K562 (cell line): ENCODE measurements around the gene GPR39. TPM values are rescaled to one million over a fixed set of nuclear protein-coding genes. Genes with fewer than 3 reads are reported as not detected.

Experiments used
- ATAC-seq: fragments of 200-7000 bp; cut with Tn5 transposase; 3 replicates; pipeline ENCODE4 v1.9.1; 2020; ENCODE audit warnings: moderate library complexity
- BruUV-seq: library from RNA; stranded (reverse); fragments of 400-500 nt; replicated peaks from 2 replicates; lab custom pipeline; 2021; lab: Mats Ljungman, UMichigan
- CTCF ChIA-PET: fragments of 300-600 bp; formaldehyde crosslinking; extraction: SDS; loops from one replicate; lab custom pipeline; 2021; ENCODE audit warnings: low intra/inter-chr PET ratio; lab: Yijun Ruan, JAX
- POLR2A ChIA-PET: fragments of 300-600, 350-650 bp; sonication (Branson Sonifier 250); formaldehyde crosslinking; extraction: SDS; loops from one replicate; lab custom pipeline; 2021; ENCODE audit warnings: antibody characterized with exemption, inconsistent platforms; lab: Yijun Ruan, JAX
- DNase-seq, 4 experiments: peaks; one replicate each; pipeline versions ENCODE4 v3.0.0 to v3.0.0-alpha.2; 2011 to 2018; ENCODE audit warnings: low spot score in 3 of 4, mixed read lengths in 3 of 4; ENCODE audit errors: extremely low read depth in 1 of 4
- FAIRE-seq: peaks from 2 replicates; lab custom pipeline; 2011; peaks lifted over from hg19 to GRCh38; lab: Jason Lieb, UNC
- H2AFZ ChIP-seq: 2 replicates; pipeline ENCODE4 v1.6.0; 2011; ENCODE audit warnings: low read depth, low read length, control low read depth, inconsistent platforms
- H3K27ac ChIP-seq: fragments of 200-600 bp; 3 replicates; pipeline ENCODE4 v1.8.0; 2011; ENCODE audit warnings: low read depth, mild to moderate bottlenecking, control low read depth, inconsistent platforms, low read length, moderate library complexity, mixed read lengths; ENCODE audit errors: extremely low read depth
- H3K27me3 ChIP-seq, 2 experiments: fragments of 300-600 bp in 1 of 2; 2 replicates in 1 of 2; 3 replicates in 1 of 2; pipeline versions ENCODE4 v1.6.0 to v1.8.0; 2011; ENCODE audit warnings: inconsistent platforms in 2 of 2, low read length in 2 of 2, mild to moderate bottlenecking in 1 of 2, mixed read lengths in 1 of 2, moderate library complexity in 1 of 2; ENCODE audit not compliant: control insufficient read depth in 2 of 2, insufficient read depth in 2 of 2
- H3K36me3 ChIP-seq: fragments of 300-600 bp; 3 replicates; pipeline ENCODE4 v1.8.0; 2011; ENCODE audit warnings: mild to moderate bottlenecking, low read length, inconsistent platforms; ENCODE audit not compliant: control insufficient read depth, insufficient read depth
- H3K4me1 ChIP-seq, 2 experiments: fragments of 200-600 bp in 1 of 2; replicated peaks in 1 of 2; 2 replicates in 1 of 2; 3 replicates in 1 of 2; pipeline versions ENCODE4 v1.5.1 to v1.8.0; 2011; ENCODE audit warnings: inconsistent platforms in 2 of 2, low read length in 2 of 2, mild to moderate bottlenecking in 1 of 2, mixed read lengths in 1 of 2, moderate library complexity in 1 of 2; ENCODE audit not compliant: control insufficient read depth in 2 of 2, insufficient read depth in 2 of 2
- H3K4me2 ChIP-seq: 2 replicates; pipeline ENCODE4 v1.6.1; 2011; ENCODE audit warnings: low read length, control low read depth, inconsistent platforms, mixed read lengths; ENCODE audit not compliant: insufficient read depth
- H3K4me3 ChIP-seq: fragments of 200-600 bp; sonication (generic), shearing (Covaris generic); 2 replicates; pipeline ENCODE4 v1.5.1; 2016; ENCODE audit warnings: control low read depth, inconsistent platforms
- H3K79me2 ChIP-seq: fragments of 200-600 bp; 3 replicates; pipeline ENCODE4 v1.8.0; 2011; ENCODE audit warnings: low read length, inconsistent platforms; ENCODE audit not compliant: control insufficient read depth, insufficient read depth
- H3K9ac ChIP-seq, 2 experiments: 2 replicates each; pipeline versions ENCODE4 v1.6.0 to v1.6.1; 2011; ENCODE audit warnings: low read depth in 2 of 2, low read length in 2 of 2, control low read depth in 1 of 2, inconsistent platforms in 1 of 2, mild to moderate bottlenecking in 1 of 2, mixed read lengths in 1 of 2; ENCODE audit not compliant: insufficient read depth in 1 of 2
- H3K9me1 ChIP-seq: one replicate; pipeline ENCODE4 v1.6.0; 2011; ENCODE audit warnings: inconsistent platforms, mild to moderate bottlenecking, low read length, moderate library complexity; ENCODE audit not compliant: control insufficient read depth, insufficient read depth
- H3K9me3 ChIP-seq: replicated peaks from 2 replicates; pipeline ENCODE4 v1.5.1; 2011; ENCODE audit warnings: low read depth, low read length, inconsistent platforms; ENCODE audit not compliant: control insufficient read depth, insufficient read depth
- H4K20me1 ChIP-seq: replicated peaks from 2 replicates; pipeline ENCODE4 v1.6.1; 2011; ENCODE audit warnings: low read length, inconsistent platforms, mixed read lengths; ENCODE audit not compliant: control insufficient read depth, insufficient read depth
- BACH1 ChIP-seq: fragments of 200-800 bp; sonication (Bioruptor generic); IDR thresholded peaks from 2 replicates; pipeline ENCODE4 v1.6.1; 2016; ENCODE audit warnings: missing genetic modification characterization, missing compliant biosample characterization
- NEUROD1 ChIP-seq: fragments of 150-350 bp; IDR thresholded peaks from 2 replicates; pipeline ENCODE4 v1.6.1; 2014; ENCODE audit warnings: borderline replicate concordance, low read length, low read depth; ENCODE audit not compliant: partially characterized antibody
- SP1 ChIP-seq: sonication (generic); formaldehyde crosslinking; IDR thresholded peaks from 2 replicates; pipeline ENCODE4 v1.8.1; 2022; ENCODE audit warnings: mild to moderate bottlenecking, missing genetic modification reagents
- ZNF274 ChIP-seq: IDR thresholded peaks from 2 replicates; pipeline ENCODE4 v1.6.1; 2011; ENCODE audit warnings: low read depth, mild to moderate bottlenecking, low read length, moderate library complexity, borderline replicate concordance
- WGBS: fragments of 100-300 bp; shearing (Covaris generic); methylation state at CpG from one replicate; pipeline ENCODE4 v1.1.6; 2016; ENCODE audit warnings: low coverage, mixed read lengths; ENCODE audit not compliant: insufficient coverage; ENCODE audit errors: missing lambda C conversion rate; 5-methylcytosine and 5-hydroxymethylcytosine counted together
- in situ Hi-C: fragments of 300-500 bp; cut with MboI; formaldehyde crosslinking; loops from 4 replicates; pipeline ENCODE4 v1.15.0; 2018; ENCODE audit warnings: inconsistent platforms, mixed read lengths
- intact Hi-C: fragments of 100-400 bp; cut with micrococcal nuclease; formaldehyde crosslinking; loops from 2 replicates; pipeline ENCODE4 v1.14.2; 2022
- polyA plus RNA-seq, 8 experiments: library from polyadenylated mRNA; depleted of rRNA in 4 of 8; stranded (reverse) in 5 of 8; unstranded in 3 of 8; fragments of >200 nt; fragmentation: Nextera tagmentation in 2 of 8; fragmentation: Illumina TruSeq in 1 of 8; extraction: Ambion mirVana in 2 of 8; extraction: Trizol in 1 of 8; gene quantifications; 2 replicates each; pipeline versions ENCODE4 v1.2.1 to v1.2.3, GENCODE V29; 2011 to 2014; ENCODE audit warnings: inconsistent platforms in 1 of 8, missing spikeins in 1 of 8
- total RNA-seq, 7 experiments: library from RNA; depleted of rRNA in 6 of 7; stranded (reverse); fragments of >200 nt in 6 of 7; fragmentation: Illumina TruSeq in 2 of 7; extraction: Trizol in 2 of 7; gene quantifications; 2 replicates each; pipeline versions ENCODE4 v1.2.1 to v1.2.3, GENCODE V29; 2011 to 2021; ENCODE audit warnings: low replicate concordance in 1 of 7
- TF ChIP-seq, protein P1 (sequence below): sonication (generic); formaldehyde crosslinking; IDR thresholded peaks from 2 replicates; pipeline ENCODE4 v1.8.0; 2022; ENCODE audit warnings: mild to moderate bottlenecking, missing genetic modification reagents

Gene GPR39
- total and polyA plus RNA-seq, 9 of the 15 experiments (the other 6 are each of a cell fraction or from before 2014, with no cell fraction given) = 0.04 TPM; not detected in 8

GRCh38 chr2:132466428-132467028, 49.9 kb downstream of the GPR39 start:
- intact Hi-C loops (no loop called here), in situ Hi-C loops (no loop called here)
- Histone ChIP-seq H3K27ac (no peak overlapping the region), H3K9me1 (no peaks in the 10 kb centered on the region), H3K27me3 (no peaks in the 10 kb centered on the region), H3K36me3 (no peaks in the 10 kb centered on the region), H3K4me3 (no peak overlapping the region), H3K9me3 (peaks cover 1% of the 10 kb centered on the region; the same call in 1 of the 2 replicates), H3K4me2 (no peak overlapping the region), H2AFZ (no peak overlapping the region), H4K20me1 (no peaks in the 10 kb centered on the region), H3K4me1 (no peaks in the 10 kb centered on the region; a peak in 1 of 5 replicates), H3K79me2 (no peaks in the 10 kb centered on the region), H3K9ac (no peak overlapping the region)
- ChIA-PET POLR2A (no interaction called here), CTCF (no interaction called here)
- BruUV-seq = no TSS peak
- TF ChIP-seq ZNF274 = peak; percentile 91
- no peak for TF ChIP-seq SP1 (CRISPR knock-in tag)
- ATAC-seq (no peak), FAIRE-seq (no peak), DNase-seq (no peak)
- 0% methylated on average over 1 of the region's 1 CpG for WGBS

DNA sequence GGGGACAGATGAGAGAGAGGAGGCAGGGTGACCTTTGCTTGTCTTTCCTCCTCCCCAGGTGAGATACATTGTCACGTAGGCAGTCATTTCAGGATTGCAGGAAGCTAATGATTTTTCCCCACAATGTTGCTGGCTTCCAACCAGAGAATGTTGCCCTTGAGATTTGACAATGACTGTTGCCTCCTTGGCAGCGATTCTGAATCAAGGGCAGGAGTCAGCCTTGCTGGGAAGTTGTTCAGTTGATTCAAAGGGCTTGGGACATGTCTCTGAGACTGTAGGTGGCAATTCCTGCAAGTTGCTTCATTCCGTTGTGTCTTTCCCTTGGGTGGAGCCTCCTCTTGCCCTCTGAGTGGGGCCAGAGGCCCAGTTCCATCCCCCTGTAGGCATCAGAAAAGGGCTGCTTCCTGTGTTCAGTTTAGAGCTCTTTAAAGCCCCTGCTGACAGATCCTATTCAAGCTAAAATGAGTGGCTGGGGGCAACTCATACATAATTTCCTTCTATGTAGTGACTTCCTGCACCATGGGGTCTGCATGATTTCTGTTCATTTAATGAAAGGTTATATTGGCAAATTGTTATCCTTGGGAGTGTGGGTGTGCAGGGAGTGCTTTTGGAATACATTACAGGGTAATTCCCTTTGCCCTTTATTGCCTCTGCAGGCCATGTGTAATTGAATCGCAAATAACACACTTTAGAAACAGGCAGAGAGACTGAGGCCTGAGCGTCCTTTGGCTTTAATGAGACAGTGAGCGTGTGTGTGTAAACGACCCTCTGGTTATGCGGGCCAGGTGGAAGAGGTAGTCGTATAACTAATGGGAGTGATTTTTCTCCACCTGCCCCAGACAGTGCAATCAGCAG, 52.4 kb downstream of the GPR39 start:
- Histone ChIP-seq H2AFZ (no peak overlapping the region), H3K27ac (no peak overlapping the region), H3K9me3 (peaks cover 1% of the 10 kb centered on the region; the same call in 1 of the 2 replicates), H3K36me3 (no peaks in the 10 kb centered on the region), H3K79me2 (no peaks in the 10 kb centered on the region), H3K9ac (no peak overlapping the region), H4K20me1 (no peaks in the 10 kb centered on the region), H3K4me1 (no peaks in the 10 kb centered on the region), H3K27me3 (no peaks in the 10 kb centered on the region), H3K4me3 (no peak overlapping the region), H3K9me1 (no peaks in the 10 kb centered on the region), H3K4me2 (no peak overlapping the region)
- intact Hi-C loops (no loop called here), in situ Hi-C loops (no loop called here)
- TF ChIP-seq BACH1 (tag) (no peak), NEUROD1 (no peak)
- TF ChIP-seq, protein P1, sequence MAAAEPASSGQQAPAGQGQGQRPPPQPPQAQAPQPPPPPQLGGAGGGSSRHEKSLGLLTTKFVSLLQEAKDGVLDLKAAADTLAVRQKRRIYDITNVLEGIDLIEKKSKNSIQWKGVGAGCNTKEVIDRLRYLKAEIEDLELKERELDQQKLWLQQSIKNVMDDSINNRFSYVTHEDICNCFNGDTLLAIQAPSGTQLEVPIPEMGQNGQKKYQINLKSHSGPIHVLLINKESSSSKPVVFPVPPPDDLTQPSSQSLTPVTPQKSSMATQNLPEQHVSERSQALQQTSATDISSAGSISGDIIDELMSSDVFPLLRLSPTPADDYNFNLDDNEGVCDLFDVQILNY (CRISPR knock-in tag) = no peak
- ChIA-PET POLR2A (no interaction called here), CTCF (no interaction called here)
- no peak for ATAC-seq
- BruUV-seq = no TSS peak
- no peak for DNase-seq
- WGBS = 0% methylated on average over 8 of the region's 9 CpGs
- FAIRE-seq = no peak
